Testis (tissue), 3 donors: ENCODE measurements around the gene MYO7B. TPM values are rescaled to one million over a fixed set of nuclear protein-coding genes. Genes with fewer than 3 reads are reported as not detected.

Source experiments
- DNase-seq: peaks from one replicate; pipeline ENCODE4 v3.0.0-alpha.2; 2019
- H3K27ac ChIP-seq, 2 donors: fragments of 200-600 bp; sonication (generic); one replicate each; pipeline ENCODE4 v1.5.1; 2019
- H3K27me3 ChIP-seq: fragments of 200-600 bp; sonication (generic); one replicate; pipeline ENCODE4 v1.5.1; 2019
- H3K36me3 ChIP-seq: fragments of 200-600 bp; sonication (generic); one replicate; pipeline ENCODE4 v1.5.1; 2017; ENCODE audit warnings: low read depth; ENCODE audit errors: missing control alignments
- H3K4me1 ChIP-seq: fragments of 200-600 bp; sonication (generic); one replicate; pipeline ENCODE4 v1.5.1; 2019
- H3K4me3 ChIP-seq, 2 donors: fragments of 200-600 bp; sonication (generic); one replicate each; pipeline ENCODE4 v1.5.1; 2017 to 2019
- H3K9me3 ChIP-seq: fragments of 200-600 bp; sonication (generic); one replicate; pipeline ENCODE4 v1.5.1; 2017
- POLR2A ChIP-seq: fragments of 450-650 bp; IDR thresholded peaks from one replicate; pipeline ENCODE4 v1.6.1; 2017; ENCODE audit warnings: antibody characterized with exemption, mild to moderate bottlenecking, moderate library complexity
- WGBS, 2 donors: methylation state at CpG; one replicate each; pipeline ENCODE4 v1.1.5; 2018; 5-methylcytosine and 5-hydroxymethylcytosine counted together
- intact Hi-C: fragments of 100-400 bp; cut with DNase I; formaldehyde crosslinking; loops from one replicate; pipeline ENCODE4 v1.15.1; 2023; ENCODE audit warnings: low total_unique reads
- polyA plus RNA-seq: library from polyadenylated mRNA; stranded (reverse); fragments of 350-450 nt; fragmentation: Illumina TruSeq; extraction: RNeasy Lipid Tissue Mini Kit (QIAGEN cat#74804); gene quantifications from one replicate; pipeline ENCODE4 v1.2.3, GENCODE V29; 2014; ENCODE audit warnings: low read depth, low replicate concordance; ENCODE audit not compliant: insufficient read depth
- total RNA-seq, 2 donors: library from RNA; depleted of rRNA; stranded (reverse); fragments of >200 nt; gene quantifications; one replicate each; pipeline ENCODE4 v1.2.3, GENCODE V29; 2016
- TF ChIP-seq, protein P1 (sequence below), 3 experiments: fragments of 450-650 bp in 2 of 3; fragments of 200-600 bp in 1 of 3; sonication (generic) in 1 of 3; IDR thresholded peaks; one replicate each; pipeline ENCODE4 v1.5.1; 2016 to 2019; ENCODE audit warnings: antibody characterized with exemption in 3 of 3, mild to moderate bottlenecking in 2 of 3, moderate library complexity in 1 of 3

Gene MYO7B
- total and polyA plus RNA-seq, 3 donors from 2014 or later: 3.6 to 5.6 (median 4.2) TPM

DNA sequence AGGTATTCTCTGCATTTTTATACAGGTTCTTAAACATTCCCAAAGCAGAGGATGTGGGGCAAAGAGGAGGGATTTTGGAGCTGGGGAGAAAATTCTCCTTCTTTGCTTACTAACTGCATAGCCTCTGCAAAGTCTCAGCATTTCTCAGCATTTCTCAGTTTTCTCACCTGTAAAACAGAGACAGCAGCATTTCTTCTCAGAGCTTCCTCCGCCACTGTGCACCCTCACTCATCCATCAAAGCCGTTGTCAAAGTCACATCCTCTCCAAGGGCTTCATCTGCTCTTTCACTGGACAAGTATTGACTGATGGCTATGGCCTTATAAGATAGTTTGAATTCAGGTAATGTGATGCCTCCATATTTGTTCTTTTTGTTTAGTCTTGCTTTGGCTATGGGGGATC, 17.4 kb downstream of the MYO7B start:
- no peak overlapping the region for H3K4me3 ChIP-seq
- 86 to 94% methylated on average over 2 of the region's 2 CpGs for WGBS, 2 donors
- no peak for DNase-seq
- no peaks in the 10 kb centered on the region for H3K27me3 ChIP-seq
- no peaks in the 10 kb centered on the region for H3K9me3 ChIP-seq
- intact Hi-C loops: no loop called here
- TF ChIP-seq, protein P1, sequence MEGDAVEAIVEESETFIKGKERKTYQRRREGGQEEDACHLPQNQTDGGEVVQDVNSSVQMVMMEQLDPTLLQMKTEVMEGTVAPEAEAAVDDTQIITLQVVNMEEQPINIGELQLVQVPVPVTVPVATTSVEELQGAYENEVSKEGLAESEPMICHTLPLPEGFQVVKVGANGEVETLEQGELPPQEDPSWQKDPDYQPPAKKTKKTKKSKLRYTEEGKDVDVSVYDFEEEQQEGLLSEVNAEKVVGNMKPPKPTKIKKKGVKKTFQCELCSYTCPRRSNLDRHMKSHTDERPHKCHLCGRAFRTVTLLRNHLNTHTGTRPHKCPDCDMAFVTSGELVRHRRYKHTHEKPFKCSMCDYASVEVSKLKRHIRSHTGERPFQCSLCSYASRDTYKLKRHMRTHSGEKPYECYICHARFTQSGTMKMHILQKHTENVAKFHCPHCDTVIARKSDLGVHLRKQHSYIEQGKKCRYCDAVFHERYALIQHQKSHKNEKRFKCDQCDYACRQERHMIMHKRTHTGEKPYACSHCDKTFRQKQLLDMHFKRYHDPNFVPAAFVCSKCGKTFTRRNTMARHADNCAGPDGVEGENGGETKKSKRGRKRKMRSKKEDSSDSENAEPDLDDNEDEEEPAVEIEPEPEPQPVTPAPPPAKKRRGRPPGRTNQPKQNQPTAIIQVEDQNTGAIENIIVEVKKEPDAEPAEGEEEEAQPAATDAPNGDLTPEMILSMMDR (IDR thresholded peaks at IDR 0.05): no peak
- TF ChIP-seq POLR2A: no peak
- H3K27ac ChIP-seq: no peak overlapping the region
- H3K36me3 ChIP-seq: no peaks in the 10 kb centered on the region
- no peaks in the 10 kb centered on the region for H3K4me1 ChIP-seq

GRCh38 chr2:127558911-127559310, 23.4 kb downstream of the MYO7B start:
- TF ChIP-seq POLR2A: no peak
- TF ChIP-seq, protein P1 (IDR thresholded peaks at IDR 0.05): no peak
- H3K4me3 ChIP-seq: no peak overlapping the region
- H3K4me1 ChIP-seq: no peaks in the 10 kb centered on the region
- intact Hi-C loops: no loop called here
- H3K9me3 ChIP-seq: no peaks in the 10 kb centered on the region
- DNase-seq: no peak
- no peaks in the 10 kb centered on the region for H3K27me3 ChIP-seq
- H3K36me3 ChIP-seq: no peaks in the 10 kb centered on the region
- H3K27ac ChIP-seq: no peak overlapping the region
- 86 to 88% methylated on average over 8 of the region's 8 CpGs for WGBS, 2 donors

- no peaks in the 10 kb centered on the region for H3K27me3 ChIP-seq
- intact Hi-C loops: no loop called here
- H3K27ac ChIP-seq: no peak overlapping the region
- no peak overlapping the region for H3K4me3 ChIP-seq
- H3K9me3 ChIP-seq: no peaks in the 10 kb centered on the region
- TF ChIP-seq, protein P1 (IDR thresholded peaks at IDR 0.05): no peak
- no peak for TF ChIP-seq POLR2A
- no peaks in the 10 kb centered on the region for H3K36me3 ChIP-seq
- 97% methylated on average over 5 of the region's 5 CpGs for WGBS, 2 donors
- no peak for DNase-seq
- no peaks in the 10 kb centered on the region for H3K4me1 ChIP-seq
These were observed 24.0 kb downstream of the MYO7B start for GRCh38 chr2:127559454-127559853.

DNA sequence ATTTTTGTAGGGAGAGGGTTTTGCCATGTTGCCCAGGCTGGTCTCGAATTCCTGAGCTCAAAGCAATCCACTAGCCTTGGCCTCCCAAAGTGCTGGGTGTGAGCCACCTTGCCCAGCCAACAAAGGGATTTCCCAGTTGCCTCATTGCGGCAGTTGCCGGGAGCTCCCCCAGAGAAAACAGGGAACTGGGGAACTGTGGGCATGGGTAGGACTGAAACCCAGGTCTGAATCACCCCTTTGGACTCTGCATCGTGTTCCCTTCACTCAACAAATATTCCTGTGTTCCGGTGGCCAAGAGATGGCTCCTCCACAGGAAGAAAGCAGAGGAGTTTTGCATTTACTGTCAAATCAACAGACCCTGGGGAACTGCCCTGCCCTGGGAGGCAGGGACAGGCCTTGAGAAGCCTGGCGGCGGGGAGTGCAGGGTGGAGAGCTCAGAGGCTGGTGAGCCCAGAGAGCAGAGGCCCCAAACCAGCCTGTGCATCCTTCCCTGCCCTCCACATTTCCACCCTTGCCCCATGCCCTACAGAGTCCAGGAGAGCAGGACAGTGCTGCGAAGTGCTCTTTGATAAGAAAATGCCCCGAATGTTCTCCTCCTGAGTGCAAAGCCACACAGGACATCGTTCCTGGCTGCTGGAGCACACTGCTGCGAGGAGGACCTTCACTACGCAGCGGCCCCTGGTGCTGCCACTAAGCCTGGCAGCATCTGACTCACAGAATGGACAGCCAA, 24.9 kb downstream of the MYO7B start:
- no peak for TF ChIP-seq POLR2A
- TF ChIP-seq, protein P1 (IDR thresholded peaks at IDR 0.05): no peak
- H3K27ac ChIP-seq: no peak overlapping the region
- H3K4me3 ChIP-seq: no peak overlapping the region
- H3K36me3 ChIP-seq: no peaks in the 10 kb centered on the region
- H3K4me1 ChIP-seq: no peaks in the 10 kb centered on the region
- intact Hi-C loops: no loop called here
- DNase-seq: peak; percentile 48
- no peaks in the 10 kb centered on the region for H3K27me3 ChIP-seq
- no peaks in the 10 kb centered on the region for H3K9me3 ChIP-seq
- 69 to 76% methylated on average over 11 to 13 of the region's 13 CpGs for WGBS, 2 donors

DNA sequence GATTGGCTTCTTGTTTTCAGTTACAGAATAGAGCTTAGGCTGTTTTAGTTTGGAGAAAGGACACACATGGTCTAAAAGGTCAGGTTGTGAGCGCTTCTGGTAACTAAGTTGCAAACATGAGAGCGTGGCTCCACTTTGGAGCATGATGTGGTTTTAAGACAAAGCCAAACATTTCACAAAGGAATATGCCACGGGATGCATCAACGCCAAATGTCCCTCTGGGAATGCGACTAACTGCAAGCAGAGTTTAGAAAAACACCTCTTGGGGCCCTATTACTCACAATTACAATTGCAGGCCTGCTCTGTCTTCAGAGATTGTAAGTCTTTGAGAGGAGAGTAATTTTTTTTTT, 25.4 kb downstream of the MYO7B start:
- Histone ChIP-seq H3K36me3 (no peaks in the 10 kb centered on the region), H3K27me3 (no peaks in the 10 kb centered on the region), H3K4me1 (no peaks in the 10 kb centered on the region), H3K9me3 (no peaks in the 10 kb centered on the region), H3K27ac (no peak overlapping the region), H3K4me3 (no peak overlapping the region)
- intact Hi-C loops: no loop called here
- 65 to 75% methylated on average over 5 of the region's 5 CpGs for WGBS, 2 donors
- no peak for DNase-seq
- TF ChIP-seq, protein P1 (IDR thresholded peaks at IDR 0.05): no peak
- no peak for TF ChIP-seq POLR2A
